Measurements from ENCODE around the gene GSE1. TPM values are rescaled to one million over a fixed set of nuclear protein-coding genes. Genes with fewer than 3 reads are reported as not detected.

The GSE1 gene
- total and polyA plus RNA-seq, 2 of the 13 experiments (the other 11 are each of a cell fraction or from before 2014, with no cell fraction given) = 16.1 to 31.2 TPM

- peak; percentile 98 for TF ChIP-seq ZNF646 (CRISPR knock-in tag; IDR thresholded peaks at IDR 0.05)
- no peak for TF ChIP-seq RFX1 (IDR thresholded peaks at IDR 0.05)
- no peak for TF ChIP-seq ZNF615 (CRISPR knock-in tag; IDR thresholded peaks at IDR 0.05; ENCODE audit: borderline replicate concordance)
- no peak for TF ChIP-seq ZNF446 (CRISPR knock-in tag; IDR thresholded peaks at IDR 0.05)
- TF ChIP-seq FIP1L1 (IDR thresholded peaks at IDR 0.05; ENCODE audit: borderline replicate concordance, insufficient read depth, low read depth, low read length) = no peak
These were observed 41.1 kb upstream of the GSE1 start (continued) for GRCh38 chr16:85571813-85572619.
